SU-DHL-6 (cell line): ENCODE results near the gene DLG1.

Experiments used
- EZH2phosphoT487 ChIP-seq: fragments of 200-600 bp; sonication (generic), shearing (Covaris generic); conservative IDR thresholded peaks from 2 replicates; pipeline ENCODE4 v1.6.1; 2018; ENCODE audit warnings: mild to moderate bottlenecking, antibody characterized with exemption, low read length, moderate library complexity, mixed read lengths
- TF ChIP-seq, protein P1 (sequence below): fragments of 200-600 bp; sonication (generic); IDR thresholded peaks from one replicate; pipeline ENCODE4 v1.5.1; 2017; ENCODE audit warnings: antibody characterized with exemption, mild to moderate bottlenecking, low read length, moderate library complexity; ENCODE audit not compliant: insufficient read depth, poor library complexity, severe bottlenecking

DNA sequence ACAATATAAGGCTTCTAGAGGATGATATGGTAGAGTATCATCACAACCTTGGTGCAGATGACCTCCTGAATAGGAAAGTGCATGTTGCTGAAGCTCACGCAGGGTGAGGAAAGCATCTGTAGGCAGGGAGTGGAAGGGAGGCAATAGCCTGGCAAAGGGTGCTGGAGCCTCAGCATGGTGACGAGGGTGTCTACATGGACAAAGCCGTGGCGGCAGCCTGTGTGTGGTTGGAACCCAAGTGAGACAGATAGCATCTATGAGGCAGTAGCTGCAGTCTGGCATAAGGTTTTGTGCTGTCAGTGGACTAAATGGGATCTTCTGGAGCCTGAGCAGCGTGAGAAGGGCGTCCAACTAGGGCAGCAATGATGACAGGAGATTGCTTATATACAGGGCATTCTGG, 132.5 kb downstream of the DLG1 start:
- TF ChIP-seq, protein P1, sequence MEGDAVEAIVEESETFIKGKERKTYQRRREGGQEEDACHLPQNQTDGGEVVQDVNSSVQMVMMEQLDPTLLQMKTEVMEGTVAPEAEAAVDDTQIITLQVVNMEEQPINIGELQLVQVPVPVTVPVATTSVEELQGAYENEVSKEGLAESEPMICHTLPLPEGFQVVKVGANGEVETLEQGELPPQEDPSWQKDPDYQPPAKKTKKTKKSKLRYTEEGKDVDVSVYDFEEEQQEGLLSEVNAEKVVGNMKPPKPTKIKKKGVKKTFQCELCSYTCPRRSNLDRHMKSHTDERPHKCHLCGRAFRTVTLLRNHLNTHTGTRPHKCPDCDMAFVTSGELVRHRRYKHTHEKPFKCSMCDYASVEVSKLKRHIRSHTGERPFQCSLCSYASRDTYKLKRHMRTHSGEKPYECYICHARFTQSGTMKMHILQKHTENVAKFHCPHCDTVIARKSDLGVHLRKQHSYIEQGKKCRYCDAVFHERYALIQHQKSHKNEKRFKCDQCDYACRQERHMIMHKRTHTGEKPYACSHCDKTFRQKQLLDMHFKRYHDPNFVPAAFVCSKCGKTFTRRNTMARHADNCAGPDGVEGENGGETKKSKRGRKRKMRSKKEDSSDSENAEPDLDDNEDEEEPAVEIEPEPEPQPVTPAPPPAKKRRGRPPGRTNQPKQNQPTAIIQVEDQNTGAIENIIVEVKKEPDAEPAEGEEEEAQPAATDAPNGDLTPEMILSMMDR, result no peak
- no peak for TF ChIP-seq EZH2phosphoT487
